Measurements from ENCODE around the gene CROCC2.
A peak's percentile ranks its signal among the peaks of the same experiment; 100 is the strongest.

The CROCC2 gene

GRCh38 chr2:240946654-240947053 lies 40.5 kb downstream of the CROCC2 start:
- H3K4me3 ChIP-seq (replicated peaks in 1 of 2; ENCODE audit: low read depth in 2 of 2, low read length in 2 of 2), result no peak overlapping the region
- TF ChIP-seq CTCF (IDR thresholded peaks at IDR 0.05; ENCODE audit: low read depth, low read length), result no peak
- DNase-seq (ENCODE audit: low read depth in 2 of 2), result peak in 1 of 2 donors; percentile 14

- DNase-seq (ENCODE audit: low read depth in 2 of 2), result no peak
- no peak overlapping the region for H3K4me3 ChIP-seq (replicated peaks in 1 of 2; ENCODE audit: low read depth in 2 of 2, low read length in 2 of 2)
Observed at GRCh38 chr2:240947176-240947575, 41.0 kb downstream of the CROCC2 start.

GRCh38 chr2:240947607-240948006 lies 41.5 kb downstream of the CROCC2 start:
- no peak for TF ChIP-seq CTCF (IDR thresholded peaks at IDR 0.05; ENCODE audit: low read depth, low read length)
- no peak overlapping the region for H3K4me3 ChIP-seq (replicated peaks in 1 of 2; ENCODE audit: low read depth in 2 of 2, low read length in 2 of 2)
- no peak for DNase-seq (ENCODE audit: low read depth in 2 of 2)

More at GRCh38 chr2:240947176-240947575, 41.0 kb downstream of the CROCC2 start:
- TF ChIP-seq CTCF (IDR thresholded peaks at IDR 0.05; ENCODE audit: low read depth, low read length), result no peak

GRCh38 chr2:240948086-240948485 lies 42.0 kb downstream of the CROCC2 start:
- no peak overlapping the region for H3K4me3 ChIP-seq (replicated peaks in 1 of 2; ENCODE audit: low read depth in 2 of 2, low read length in 2 of 2)
- no peak for TF ChIP-seq CTCF (IDR thresholded peaks at IDR 0.05; ENCODE audit: low read depth, low read length)
- DNase-seq (ENCODE audit: low read depth in 2 of 2), result no peak

GRCh38 chr2:240948905-240949790 lies 43.0 kb downstream of the CROCC2 start:
- no peak for DNase-seq (ENCODE audit: low read depth in 2 of 2)
- H3K4me3 ChIP-seq (replicated peaks in 1 of 2; ENCODE audit: low read depth in 2 of 2, low read length in 2 of 2), result no peak overlapping the region
- no peak for TF ChIP-seq CTCF (IDR thresholded peaks at IDR 0.05; ENCODE audit: low read depth, low read length)

GRCh38 chr2:240949791-240950705 lies 43.9 kb downstream of the CROCC2 start:
- no peak for DNase-seq (ENCODE audit: low read depth in 2 of 2)
- TF ChIP-seq CTCF (IDR thresholded peaks at IDR 0.05; ENCODE audit: low read depth, low read length), result no peak
- H3K4me3 ChIP-seq (replicated peaks in 1 of 2; ENCODE audit: low read depth in 2 of 2, low read length in 2 of 2), result no peak overlapping the region

All from cardiac fibroblast (primary cell).